Testis (tissue), 3 donors: ENCODE measurements around the gene SART1. TPM values are rescaled to one million over a fixed set of nuclear protein-coding genes. Genes with fewer than 3 reads are reported as not detected.

Experiments used
- DNase-seq: peaks from one replicate; pipeline ENCODE4 v3.0.0-alpha.2; 2019
- H3K27ac ChIP-seq, 2 donors: fragments of 200-600 bp; sonication (generic); one replicate each; pipeline ENCODE4 v1.5.1; 2019
- H3K27me3 ChIP-seq: fragments of 200-600 bp; sonication (generic); one replicate; pipeline ENCODE4 v1.5.1; 2019
- H3K36me3 ChIP-seq: fragments of 200-600 bp; sonication (generic); one replicate; pipeline ENCODE4 v1.5.1; 2017; ENCODE audit warnings: low read depth; ENCODE audit errors: missing control alignments
- H3K4me1 ChIP-seq: fragments of 200-600 bp; sonication (generic); one replicate; pipeline ENCODE4 v1.5.1; 2019
- H3K4me3 ChIP-seq, 2 donors: fragments of 200-600 bp; sonication (generic); one replicate each; pipeline ENCODE4 v1.5.1; 2017 to 2019
- H3K9me3 ChIP-seq: fragments of 200-600 bp; sonication (generic); one replicate; pipeline ENCODE4 v1.5.1; 2017
- CTCF ChIP-seq, 3 experiments: fragments of 450-650 bp in 2 of 3; fragments of 200-600 bp in 1 of 3; sonication (generic) in 1 of 3; IDR thresholded peaks; one replicate each; pipeline ENCODE4 v1.5.1; 2016 to 2019; ENCODE audit warnings: antibody characterized with exemption in 3 of 3, mild to moderate bottlenecking in 2 of 3, moderate library complexity in 1 of 3
- POLR2A ChIP-seq: fragments of 450-650 bp; IDR thresholded peaks from one replicate; pipeline ENCODE4 v1.6.1; 2017; ENCODE audit warnings: antibody characterized with exemption, mild to moderate bottlenecking, moderate library complexity
- WGBS, 2 donors: methylation state at CpG; one replicate each; pipeline ENCODE4 v1.1.5; 2018; 5-methylcytosine and 5-hydroxymethylcytosine counted together
- intact Hi-C: fragments of 100-400 bp; cut with DNase I; formaldehyde crosslinking; loops from one replicate; pipeline ENCODE4 v1.15.1; 2023; ENCODE audit warnings: low total_unique reads
- polyA plus RNA-seq: library from polyadenylated mRNA; stranded (reverse); fragments of 350-450 nt; fragmentation: Illumina TruSeq; extraction: RNeasy Lipid Tissue Mini Kit (QIAGEN cat#74804); gene quantifications from one replicate; pipeline ENCODE4 v1.2.3, GENCODE V29; 2014; ENCODE audit warnings: low read depth, low replicate concordance; ENCODE audit not compliant: insufficient read depth
- total RNA-seq, 2 donors: library from RNA; depleted of rRNA; stranded (reverse); fragments of >200 nt; gene quantifications; one replicate each; pipeline ENCODE4 v1.2.3, GENCODE V29; 2016

The SART1 gene
- total and polyA plus RNA-seq, 3 donors from 2014 or later: 56.8 to 102 (median 81.1) TPM

GRCh38 chr11:65916391-65916790 lies 45.1 kb upstream of the SART1 start:
- Histone ChIP-seq H3K4me1 (peaks cover 53% of the 10 kb centered on the region), H3K27ac (peak overlapping the region; percentile 6 to 97), H3K27me3 (no peaks in the 10 kb centered on the region), H3K36me3 (no peaks in the 10 kb centered on the region), H3K9me3 (no peaks in the 10 kb centered on the region), H3K4me3 (no peak overlapping the region)
- 69 to 78% methylated on average over 7 of the region's 7 CpGs for WGBS, 2 donors
- intact Hi-C loops: no loop called here
- no peak for DNase-seq
- TF ChIP-seq CTCF (IDR thresholded peaks at IDR 0.05) (no peak), POLR2A (no peak)

- Histone ChIP-seq H3K36me3 (no peaks in the 10 kb centered on the region), H3K27ac (peak overlapping the region in 1 of 2 donors; percentile 97), H3K4me3 (no peak overlapping the region), H3K27me3 (no peaks in the 10 kb centered on the region), H3K9me3 (no peaks in the 10 kb centered on the region), H3K4me1 (peaks cover 46% of the 10 kb centered on the region)
- WGBS, 2 donors: 84 to 90% methylated on average over 3 of the region's 3 CpGs
- TF ChIP-seq CTCF (IDR thresholded peaks at IDR 0.05): no peak
- TF ChIP-seq POLR2A: no peak
- DNase-seq: no peak
- intact Hi-C loops: no loop called here
These were observed 44.5 kb upstream of the SART1 start for GRCh38 chr11:65917077-65917433.

DNA sequence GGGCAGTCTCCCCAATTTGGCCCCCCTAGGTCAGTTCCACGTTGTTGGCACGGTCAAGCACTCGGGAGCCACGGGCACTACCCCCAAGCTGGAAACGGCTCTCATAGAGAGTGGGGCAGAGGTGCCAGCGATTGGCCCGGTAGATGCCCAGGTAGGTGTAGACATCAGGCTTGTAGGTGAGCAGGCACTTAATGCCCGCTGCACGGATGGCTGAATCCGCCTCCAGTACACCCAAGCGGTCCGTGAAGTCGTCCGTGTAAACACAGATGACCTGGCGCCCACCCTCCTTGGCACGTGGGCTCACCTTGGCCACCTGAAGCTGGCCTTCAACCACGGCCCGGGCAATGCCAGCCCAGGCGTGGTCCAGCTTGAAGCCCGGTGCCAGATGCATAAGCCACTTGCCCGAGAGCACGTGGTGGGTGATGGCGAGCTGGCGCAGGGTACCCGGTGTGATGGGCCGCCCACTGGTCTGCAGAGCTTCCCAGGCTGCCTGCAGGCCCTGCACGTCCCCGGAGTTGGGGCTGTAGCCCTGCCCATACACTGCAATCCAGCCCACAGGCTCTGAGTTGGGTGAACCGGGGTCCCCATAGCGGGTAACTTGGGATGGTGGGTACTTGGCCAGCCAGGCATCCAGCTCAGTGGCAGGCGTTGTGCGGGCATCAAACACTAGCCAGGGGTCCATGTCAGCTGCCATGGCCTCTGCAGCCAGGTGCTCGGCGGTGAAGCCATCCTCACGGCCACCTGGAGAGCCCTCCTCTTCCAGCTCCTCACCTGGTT lies 43.9 kb upstream of the SART1 start:
- peaks cover 45% of the 10 kb centered on the region for H3K4me1 ChIP-seq
- no peak for TF ChIP-seq CTCF (IDR thresholded peaks at IDR 0.05)
- no peak for TF ChIP-seq POLR2A
- no peak for DNase-seq
- H3K4me3 ChIP-seq: peak overlapping the region; percentile 98 to 100
- H3K36me3 ChIP-seq: no peaks in the 10 kb centered on the region
- H3K27ac ChIP-seq: peak overlapping the region; percentile 80 to 97
- no peaks in the 10 kb centered on the region for H3K27me3 ChIP-seq
- WGBS, 2 donors: 65 to 68% methylated on average over 8 to 35 of the region's 35 CpGs
- no peaks in the 10 kb centered on the region for H3K9me3 ChIP-seq
- intact Hi-C loops: no loop called here

DNA sequence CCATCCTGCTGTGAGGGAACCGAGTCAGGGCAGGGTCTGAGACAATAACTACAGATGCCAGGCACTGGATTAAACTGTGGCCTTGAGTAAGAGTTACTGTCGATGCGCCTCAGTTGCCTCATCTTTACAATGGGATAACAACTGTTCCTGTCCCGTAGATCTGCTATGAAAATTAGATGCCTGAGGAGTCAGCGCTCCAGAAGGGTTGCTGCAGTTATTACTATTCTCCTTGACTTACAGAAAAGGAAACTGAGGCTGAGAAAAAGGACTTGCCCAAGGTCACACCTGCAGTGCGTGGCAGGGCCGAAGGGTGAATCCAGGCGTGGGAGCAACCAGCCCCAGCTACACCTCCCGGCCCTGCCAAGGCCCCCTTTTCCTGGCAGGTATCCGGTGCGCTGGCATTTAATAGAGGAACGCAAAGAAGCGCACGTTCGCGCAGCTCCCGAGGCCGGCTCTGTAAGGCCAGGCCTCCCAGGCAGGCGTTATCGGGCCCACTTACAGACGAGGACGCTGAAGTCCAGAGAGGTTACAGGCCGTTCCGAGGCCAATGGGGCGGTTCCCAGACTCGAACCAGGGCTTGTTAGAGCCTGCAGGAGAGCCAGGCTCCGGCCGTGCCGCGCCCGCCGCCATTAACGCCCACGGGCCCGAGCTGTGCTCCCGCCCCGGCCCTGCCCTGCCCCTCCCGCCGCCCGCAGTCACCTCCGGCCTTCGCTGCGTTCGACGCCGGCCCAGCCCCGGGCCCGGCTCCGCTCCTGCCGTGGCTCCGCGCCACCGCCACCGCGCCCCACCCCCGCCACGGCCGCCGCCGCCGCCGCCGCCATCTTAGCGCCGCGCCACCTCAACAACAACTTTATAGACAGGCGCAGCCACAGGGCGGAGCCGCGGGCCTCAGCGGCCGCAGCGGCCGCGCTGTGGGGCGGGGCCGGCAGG lies 43.1 kb upstream of the SART1 start, which contains the start of gene C11orf68:
Gene C11orf68 (minus strand): TSS at position 852 of the 930 bp plus-strand sequence. CDS start 31 bp downstream, at position 821.
- WGBS, 2 donors: 3 to 16% methylated on average over 4 to 42 of the region's 77 CpGs
- intact Hi-C loops: no loop called here
- peak; percentile 43 for DNase-seq
- Histone ChIP-seq H3K27me3 (no peaks in the 10 kb centered on the region), H3K4me1 (peaks cover 45% of the 10 kb centered on the region), H3K36me3 (no peaks in the 10 kb centered on the region), H3K4me3 (peak within 1 kb of the TSS; percentile 98 to 100), H3K27ac (peak within 1 kb of the TSS; percentile 88 to 97), H3K9me3 (no peaks in the 10 kb centered on the region)
- TF ChIP-seq CTCF (IDR thresholded peaks at IDR 0.05) (no peak), POLR2A (no peak)
